Subcutaneous preadipocyte (primary cell): ENCODE measurements around the gene ZNF224. TPM values are rescaled to one million over a fixed set of nuclear protein-coding genes. Genes with fewer than 3 reads are reported as not detected.

Experiments
- small RNA-seq: library from RNA; depleted of rRNA; stranded (forward); fragments of <200 nt; gene quantifications from one replicate; pipeline ENCODE3, GENCODE V24; 2012
- total RNA-seq: library from RNA; depleted of rRNA; stranded (reverse); fragments of >200 nt; gene quantifications from 2 replicates; pipeline ENCODE4 v1.2.3, GENCODE V29; 2012

Gene ZNF224
- 19.7 and 24.3 TPM in 2 replicates for total RNA-seq

GRCh38 chr19:44093931-44094765 is at the start of gene ZNF224:
ZNF224 (plus strand) TSS chr19:44094361; CDS start chr19:44097874, 3,513 bp downstream.

DNA sequence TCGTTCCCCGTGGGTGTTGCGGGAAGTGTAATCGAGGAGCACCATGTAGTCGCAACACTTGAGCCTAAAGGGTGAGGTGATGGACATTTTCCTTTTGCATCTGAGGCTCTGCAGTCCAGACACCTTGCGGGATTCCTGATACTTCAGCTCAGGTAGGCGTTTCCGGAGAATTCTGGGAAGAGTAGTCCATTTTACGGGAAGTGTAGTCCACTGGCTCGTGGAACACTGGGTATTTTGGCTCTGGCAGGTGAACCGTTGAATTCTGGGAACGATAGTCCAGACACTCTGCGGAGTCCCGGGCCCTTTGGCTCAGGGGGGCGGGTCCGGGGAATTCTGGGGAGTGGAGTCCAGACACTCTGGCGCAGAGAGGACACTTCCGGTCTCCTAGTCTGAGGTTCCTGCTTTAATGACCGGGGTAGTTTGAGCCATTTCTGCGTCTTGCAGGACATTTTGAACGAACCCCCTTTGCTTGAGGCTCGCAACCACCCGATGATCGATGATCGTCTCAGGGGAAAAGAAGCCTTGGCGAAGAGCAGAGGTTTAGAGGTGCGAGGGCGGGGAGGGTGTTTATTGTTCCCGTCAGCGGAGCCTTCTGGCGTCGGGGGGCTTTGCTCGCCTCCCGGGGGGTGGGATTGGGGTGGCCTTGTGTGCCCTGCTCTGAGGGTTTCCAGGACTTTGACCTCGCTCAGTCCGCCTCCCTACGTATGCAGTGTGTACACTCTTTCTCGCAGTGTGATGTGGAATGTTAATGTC is 42.3 kb upstream of the ZNF224 start, which contains the start of gene ZNF223:
Gene ZNF223 (plus strand): TSS at position 387 of the 753 bp plus-strand sequence. CDS start 3,141 bp downstream, outside the sequence.

GRCh38 chr19:44071824-44072542 is 22.2 kb upstream of the ZNF224 start, which contains the start of gene ZNF284:
ZNF284 (plus strand) TSS chr19:44072159; CDS start chr19:44076390, 4,231 bp downstream.

DNA sequence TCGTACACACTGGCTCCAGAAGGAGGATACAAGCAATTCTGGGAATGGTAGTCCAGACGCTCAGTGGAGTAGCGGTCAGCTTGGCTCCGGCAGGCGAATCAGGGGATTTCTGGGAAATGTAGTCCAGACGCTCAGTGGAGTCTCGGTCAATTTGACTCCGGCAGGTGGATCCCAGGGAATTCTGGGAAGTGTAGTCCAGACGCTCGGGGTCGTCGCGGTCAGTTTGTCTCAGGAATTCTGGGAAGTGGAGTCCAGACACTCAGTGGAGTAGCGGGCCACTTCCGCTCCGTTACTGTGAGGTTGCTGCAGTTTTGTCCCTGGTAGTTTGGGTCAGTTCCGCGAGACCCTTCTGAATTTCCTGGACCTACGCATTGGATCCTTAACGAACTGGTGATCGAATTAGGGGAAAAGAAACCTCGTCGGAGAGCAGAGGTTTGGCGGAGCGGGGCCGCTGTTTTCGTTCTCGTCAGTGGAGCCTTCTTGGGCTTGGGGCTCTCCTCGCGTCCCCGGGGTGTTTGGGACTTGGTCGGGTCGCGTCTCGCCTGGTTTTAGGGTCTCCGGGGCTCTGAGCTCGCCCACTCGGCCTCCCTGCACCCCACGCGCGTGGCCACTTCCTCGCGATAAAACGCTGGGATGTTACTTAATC is 19.1 kb downstream of the ZNF224 start, which contains the start of gene ZNF225:
Gene ZNF225 (plus strand): TSS at position 262 of the 646 bp plus-strand sequence. CDS start 2,429 bp downstream, outside the sequence.

GRCh38 chr19:44141191-44142058 is 47.3 kb downstream of the ZNF224 start, which contains the start of gene ZNF234:
ZNF234 (plus strand) TSS chr19:44141554; CDS start chr19:44144633, 3,079 bp downstream.

Small RNA genes within 50 kb of the gene (small RNA-seq; reads per million reads assigned to genes)
- not detected for gene RNU6-902P

Other genes with a start within 250 kb of the ZNF224 start
- 1.4 and 1.5 TPM in 2 replicates for gene ZNF404, start 210.4 kb upstream of the ZNF224 start, total RNA-seq
- gene ZNF45, start 159.1 kb upstream of the ZNF224 start, total RNA-seq, result 12.5 and 16.2 TPM in 2 replicates
- gene ZNF221, start 143.1 kb upstream of the ZNF224 start, total RNA-seq, result 6.1 and 7.3 TPM in 2 replicates
- gene ZNF155, start 110.2 kb upstream of the ZNF224 start, total RNA-seq, result 6.3 and 7.3 TPM in 2 replicates
- 3.3 and 4.0 TPM in 2 replicates for gene ZNF230, start 91.4 kb upstream of the ZNF224 start, total RNA-seq
- 3.1 and 3.3 TPM in 2 replicates for gene ZNF222, start 69.0 kb upstream of the ZNF224 start, total RNA-seq
- gene ZNF223, start 42.3 kb upstream of the ZNF224 start, total RNA-seq, result 2.0 and 2.2 TPM in 2 replicates
- gene ZNF284, start 22.2 kb upstream of the ZNF224 start, total RNA-seq, result 2.2 TPM in 2 replicates
- 3.5 and 4.4 TPM in 2 replicates for gene ZNF225, start 19.0 kb downstream of the ZNF224 start, total RNA-seq
- gene ZNF234, start 47.2 kb downstream of the ZNF224 start, total RNA-seq, result 8.8 and 10.9 TPM in 2 replicates
- gene ZNF226, start 70.7 kb downstream of the ZNF224 start, total RNA-seq, result 10.8 and 12.9 TPM in 2 replicates
- gene ZNF227, start 118.2 kb downstream of the ZNF224 start, total RNA-seq, result 15.2 and 19.8 TPM in 2 replicates
- under 0.01 and 0.39 TPM in 2 replicates for gene ZNF233, start 165.5 kb downstream of the ZNF224 start, total RNA-seq
- 2.6 and 3.1 TPM in 2 replicates for gene ZNF235, start 210.7 kb downstream of the ZNF224 start, total RNA-seq